Activated CD4-positive, alpha-beta T cell treated with anti-CD3 and anti-CD28 coated beads, Interleukin-2, amount 50 U/mL, for 24 hours (primary cell): ENCODE measurements around the gene CST8.

ENCODE experiments used
- DNase-seq, 2 donors: peaks; one replicate each; pipeline ENCODE4 v3.0.0-alpha.2; 2020; ENCODE audit warnings: low read depth in 1 of 2, low spot score in 1 of 2

Gene CST8

DNA sequence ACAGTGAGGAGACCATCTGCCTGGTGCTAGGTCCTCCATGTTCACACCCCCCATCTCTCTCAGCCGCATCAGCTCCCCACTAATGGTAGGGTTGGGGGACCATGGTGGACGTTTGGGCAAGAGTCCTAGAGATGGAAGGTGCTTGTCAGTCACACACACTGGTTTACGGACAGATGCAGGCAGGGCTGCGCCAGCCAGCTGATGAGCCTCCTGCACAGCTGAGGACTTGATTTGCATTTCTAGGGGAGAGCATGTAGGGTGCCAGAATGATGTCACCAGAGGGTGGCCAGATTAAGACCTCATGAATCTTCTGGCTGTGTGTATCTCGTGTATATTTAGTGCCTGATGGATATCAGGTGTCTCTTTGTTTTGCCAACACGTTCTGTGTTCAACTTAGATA lies 28.6 kb downstream of the CST8 start:
- DNase-seq: no peak

DNA sequence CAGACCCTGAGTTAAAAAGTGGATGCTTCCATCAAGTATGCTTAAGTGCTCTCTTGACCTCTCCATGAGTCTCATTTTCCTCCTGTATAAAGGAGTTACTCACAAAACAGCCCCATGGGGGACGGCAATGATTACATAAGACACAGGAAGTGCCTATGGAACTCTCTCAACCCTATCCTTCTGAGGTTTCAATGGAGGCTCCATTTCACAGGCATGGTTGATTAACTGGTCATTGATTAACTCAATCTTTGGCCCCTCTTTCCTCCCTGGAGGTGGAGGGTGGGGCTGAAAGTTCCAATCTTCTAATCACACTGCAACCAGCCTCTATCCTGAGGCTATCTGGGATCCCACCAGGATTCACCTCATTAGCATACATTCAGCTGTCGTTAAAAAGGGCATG lies 29.3 kb downstream of the CST8 start:
- no peak for DNase-seq

DNA sequence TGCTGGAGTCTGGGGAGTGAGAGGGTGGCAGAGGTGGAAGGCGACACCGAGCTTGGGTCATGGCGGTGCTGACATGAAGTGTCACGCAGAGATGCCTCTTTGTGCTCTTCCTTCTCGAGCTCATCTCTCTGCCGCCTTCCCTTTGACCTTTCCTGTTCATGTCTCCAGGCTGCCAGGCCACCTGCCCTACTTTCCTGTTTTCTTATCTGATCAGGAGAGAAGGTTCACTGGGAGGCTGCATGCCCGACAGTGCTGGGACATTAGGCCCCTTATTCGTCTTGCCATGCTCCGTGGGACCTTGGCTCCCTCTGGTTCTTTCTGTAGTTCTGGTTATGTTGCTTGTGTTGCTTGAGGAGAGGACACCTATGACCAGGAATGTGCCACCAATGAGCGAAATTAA lies 33.2 kb downstream of the CST8 start:
- DNase-seq: no peak

DNA sequence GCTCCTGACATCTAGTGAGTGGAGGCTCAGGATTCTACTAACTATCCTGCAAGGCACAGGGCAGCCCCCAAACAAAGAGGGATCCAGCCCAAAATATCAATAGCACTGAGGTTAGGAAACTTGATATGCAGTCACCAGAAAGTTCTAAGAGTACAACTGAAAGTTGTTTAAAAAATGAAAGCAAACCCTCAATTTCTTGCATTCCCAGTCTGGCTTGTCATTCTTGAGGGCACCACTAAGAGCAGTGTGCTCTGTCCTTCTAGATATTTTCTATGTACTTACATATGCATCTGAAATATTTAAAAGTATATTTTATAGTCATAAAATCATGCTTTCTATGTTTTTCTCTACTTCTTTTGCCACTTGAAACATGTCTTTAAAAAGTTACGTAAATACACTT lies 35.9 kb downstream of the CST8 start:
- no peak for DNase-seq

DNA sequence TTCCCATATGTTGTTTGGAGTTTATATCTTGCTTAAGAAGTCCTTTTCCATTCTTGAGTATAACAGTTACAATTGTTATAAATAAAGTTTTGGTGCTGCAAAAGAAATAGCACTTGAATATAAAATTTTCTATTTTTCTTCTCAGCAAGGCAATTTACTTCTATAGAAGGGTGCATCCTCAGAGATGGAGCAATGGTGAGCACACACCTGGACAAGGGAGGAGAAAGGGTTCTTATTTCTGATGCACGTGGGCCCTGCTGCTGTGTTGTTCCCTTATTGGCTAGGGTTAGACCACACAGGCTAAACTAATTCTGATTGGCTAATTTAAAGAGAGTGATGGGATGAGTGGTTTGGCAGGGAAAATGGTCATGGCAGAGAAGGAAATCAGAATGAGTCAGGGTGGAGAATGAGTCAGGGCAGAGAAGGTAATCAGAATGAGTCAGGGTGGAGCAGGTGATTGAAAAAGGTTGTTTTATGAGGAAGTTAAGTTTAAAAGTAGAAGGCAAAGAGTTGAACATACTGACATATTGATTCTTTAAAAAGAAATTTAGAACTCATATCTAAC lies 38.0 kb downstream of the CST8 start:
- no peak for DNase-seq

DNA sequence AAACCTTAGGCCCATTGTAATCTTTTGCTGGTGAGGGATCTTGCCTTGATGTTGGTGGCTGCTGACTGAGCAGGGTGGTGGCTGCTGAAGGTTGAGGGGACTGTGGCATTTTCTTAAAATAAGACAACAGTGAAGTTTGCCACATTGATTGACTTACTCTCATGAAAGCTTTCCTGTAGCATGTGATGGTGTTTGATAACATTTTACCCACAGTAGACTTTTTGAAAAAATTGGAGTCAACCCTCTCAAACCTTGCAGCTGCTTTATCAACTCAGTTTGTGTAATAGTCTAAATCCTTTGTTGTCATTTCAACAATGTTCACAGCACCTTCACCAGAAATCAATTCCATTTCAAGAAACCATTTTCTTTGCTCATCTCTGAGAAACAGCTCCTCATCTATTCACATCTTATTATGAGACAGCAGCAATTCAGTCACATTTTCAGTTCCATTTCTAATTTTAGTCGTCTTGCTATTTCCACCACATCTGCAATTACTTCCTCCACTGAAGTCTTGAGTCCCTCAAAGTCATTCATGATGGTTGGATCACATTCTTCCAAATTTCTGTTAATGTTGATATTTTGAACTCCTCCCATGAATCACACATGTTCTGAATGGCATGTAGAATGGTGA lies 40.1 kb downstream of the CST8 start:
- no peak for DNase-seq

DNA sequence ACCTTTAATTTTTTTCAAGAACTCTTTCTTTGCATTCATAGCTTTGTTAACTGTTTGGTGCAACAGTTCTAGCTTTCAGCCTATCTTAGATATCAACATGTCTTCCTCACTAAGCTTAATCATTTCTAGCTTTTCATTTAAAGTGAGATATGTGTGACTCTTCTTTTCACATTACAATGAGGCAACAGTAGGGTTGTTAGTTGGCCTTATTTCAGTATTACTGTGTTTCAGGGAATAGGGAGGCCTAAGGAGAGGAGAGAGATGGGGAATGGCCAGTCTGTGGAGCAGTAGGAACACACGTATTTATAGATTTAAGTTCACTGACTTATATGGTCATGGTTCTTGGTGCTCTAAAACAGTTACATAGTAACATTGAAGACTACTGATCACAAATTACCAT lies 41.6 kb downstream of the CST8 start:
- no peak for DNase-seq

DNA sequence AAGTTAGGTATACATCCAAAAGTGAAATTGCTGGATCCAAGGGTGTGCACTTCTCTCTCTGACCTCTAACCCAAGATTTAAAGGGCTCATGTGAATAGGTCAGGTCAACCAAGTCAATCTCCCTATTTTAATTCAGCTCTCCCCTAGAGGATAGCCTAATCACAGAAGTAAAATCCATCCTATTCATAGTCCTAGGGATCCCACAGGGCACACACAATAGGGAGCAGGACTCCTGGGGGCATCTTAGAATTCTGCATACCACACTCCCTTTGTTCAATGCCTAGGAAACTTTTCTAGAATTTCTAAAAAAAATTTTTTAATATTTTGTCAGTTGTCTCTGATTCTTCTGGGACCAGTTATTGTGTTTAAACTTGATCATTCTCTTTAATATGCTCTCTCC lies 42.2 kb downstream of the CST8 start:
- no peak for DNase-seq

DNA sequence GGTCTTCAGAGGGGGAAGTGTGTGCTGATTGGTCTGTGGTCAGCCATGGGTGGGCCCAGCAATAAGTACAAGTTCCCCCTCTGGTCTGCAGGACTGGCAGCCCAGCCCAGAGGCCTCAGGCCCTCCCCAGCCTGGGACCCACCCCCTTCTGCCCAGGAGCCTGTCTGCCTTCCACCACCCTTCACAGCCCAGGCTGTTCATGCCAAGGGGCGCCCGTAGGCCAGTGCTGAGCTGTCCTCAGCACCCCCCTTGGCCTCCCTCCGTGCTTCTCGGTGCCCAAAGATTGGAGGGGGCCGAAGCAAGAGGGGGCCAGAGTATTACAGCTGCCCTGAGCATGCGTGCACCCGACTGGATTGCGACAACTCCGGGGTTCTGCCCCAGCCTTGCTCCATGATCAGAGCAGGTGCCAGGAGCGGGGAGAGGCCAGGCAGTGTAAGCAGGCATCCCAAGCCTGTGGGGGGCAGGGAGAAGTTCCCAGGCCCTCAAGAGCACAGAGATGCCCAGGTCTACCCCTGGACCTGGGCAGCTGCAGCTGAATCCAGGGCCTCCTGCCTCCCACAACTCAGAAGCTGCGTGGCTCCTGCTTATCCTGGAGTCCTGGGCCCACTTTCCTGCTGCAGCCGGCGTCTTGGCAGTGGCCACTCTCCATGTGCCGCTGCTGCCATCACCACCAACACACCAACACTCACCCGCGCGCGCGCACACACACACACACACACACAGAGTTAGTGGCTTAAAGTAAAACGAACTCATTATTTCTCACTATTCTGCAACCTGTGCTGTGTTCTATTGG lies 44.1 kb downstream of the CST8 start:
- no peak for DNase-seq

DNA sequence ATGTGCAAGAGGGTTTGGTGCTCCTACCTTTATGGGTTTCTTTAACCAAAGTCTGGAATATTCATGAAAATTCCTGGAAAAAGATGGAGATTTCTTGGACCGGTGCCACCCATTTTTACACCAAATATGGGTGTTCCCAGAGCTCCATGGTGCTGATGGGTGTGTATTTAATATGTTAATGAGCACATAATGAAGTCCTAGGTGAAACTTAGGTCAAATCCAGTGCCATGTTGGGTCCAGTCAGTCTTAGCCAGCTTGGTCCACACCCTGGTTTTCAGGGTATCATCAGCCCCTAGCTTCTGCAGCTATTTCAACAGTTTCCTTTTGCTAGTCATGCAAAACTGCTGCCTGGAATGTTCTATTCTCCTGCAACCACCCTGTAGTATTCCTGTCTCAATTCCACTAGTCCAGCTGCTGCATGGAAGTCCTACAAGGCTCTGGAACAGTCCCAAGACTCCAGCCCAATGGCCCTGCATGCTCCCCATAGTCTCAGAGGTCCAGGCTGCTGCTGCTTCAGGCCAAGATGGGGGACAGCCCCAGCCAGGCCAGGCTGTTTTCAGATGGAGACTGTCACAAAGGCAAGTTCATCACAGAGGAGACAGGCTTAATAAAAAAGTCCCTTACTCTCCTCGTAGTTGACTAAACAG lies 45.5 kb downstream of the CST8 start:
- DNase-seq: no peak

DNA sequence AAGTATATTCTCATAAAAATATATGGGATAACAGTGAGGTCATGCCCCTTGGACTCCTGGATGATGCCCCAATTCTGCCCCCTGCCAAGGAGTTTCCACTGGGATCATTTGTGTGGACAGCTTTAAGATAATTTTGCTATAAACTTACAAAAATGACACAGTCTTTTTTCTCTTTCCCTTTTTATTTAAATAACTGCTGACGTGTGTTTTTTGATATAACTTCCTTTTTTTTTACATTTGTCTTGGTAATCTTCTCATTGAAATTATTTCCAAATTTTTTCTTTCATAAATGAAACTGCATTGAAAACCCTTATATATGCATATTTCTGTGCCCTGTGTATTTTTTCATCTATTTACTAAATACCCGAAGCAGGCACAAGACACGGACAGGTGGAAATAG lies 46.1 kb downstream of the CST8 start:
- DNase-seq: no peak

DNA sequence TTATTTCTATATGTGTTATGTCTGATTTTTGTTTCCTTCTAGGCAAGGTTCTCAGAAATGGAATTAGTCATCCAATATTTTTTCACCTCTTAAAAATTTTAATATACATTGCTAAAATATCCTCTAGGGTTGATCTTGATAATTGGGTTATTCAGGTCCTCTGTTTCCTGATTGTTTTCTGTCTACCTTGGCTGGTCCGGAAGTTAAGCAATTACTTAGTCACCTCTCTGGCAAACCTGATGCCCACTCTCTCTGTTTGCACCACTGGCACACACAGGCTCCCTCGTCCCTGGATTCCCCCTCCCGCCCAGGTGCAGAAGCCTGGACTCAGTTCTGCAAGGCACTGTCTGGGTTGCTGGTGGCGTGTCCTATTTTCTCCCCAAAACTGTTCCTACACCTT lies 49.7 kb downstream of the CST8 start:
- no peak for DNase-seq

DNA sequence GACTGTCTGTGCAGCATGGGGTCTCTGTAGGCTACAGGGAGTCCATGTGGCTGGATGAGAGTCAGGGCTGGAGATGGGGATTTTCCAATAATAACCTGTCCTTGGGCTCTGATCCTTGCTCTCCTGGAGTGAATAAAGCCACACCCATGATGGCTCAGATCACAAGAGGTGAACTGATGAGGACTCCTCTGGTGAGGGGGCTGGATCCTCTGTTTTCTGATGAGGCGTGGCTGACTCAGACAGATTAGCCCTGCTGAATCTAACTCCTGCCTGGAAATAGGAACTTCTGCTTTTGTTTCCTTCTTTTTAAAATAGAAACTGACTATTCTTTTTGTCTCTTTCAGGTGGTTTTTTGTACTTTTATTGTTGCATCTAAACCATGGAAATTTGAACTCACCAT lies 50.4 kb downstream of the CST8 start:
- DNase-seq: no peak

DNA sequence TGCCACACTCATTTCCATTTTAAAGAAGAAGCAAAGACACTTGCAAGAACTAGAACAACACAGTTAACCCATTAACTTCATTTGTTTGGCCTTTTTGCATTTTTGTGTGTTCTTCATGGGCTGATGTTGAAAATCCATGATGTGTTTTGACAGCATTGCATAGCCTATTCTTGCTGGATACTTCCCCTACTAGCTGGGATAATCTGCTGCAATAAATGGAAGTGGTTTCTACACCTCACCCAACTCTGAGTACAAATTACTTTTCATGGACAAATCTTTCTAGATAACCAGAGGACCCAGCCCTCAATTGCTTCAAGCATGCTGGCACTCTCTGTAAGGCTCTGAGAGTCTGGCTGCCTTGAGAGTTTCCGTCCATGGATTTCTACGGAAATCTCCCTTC lies 50.9 kb downstream of the CST8 start:
- no peak for DNase-seq

DNA sequence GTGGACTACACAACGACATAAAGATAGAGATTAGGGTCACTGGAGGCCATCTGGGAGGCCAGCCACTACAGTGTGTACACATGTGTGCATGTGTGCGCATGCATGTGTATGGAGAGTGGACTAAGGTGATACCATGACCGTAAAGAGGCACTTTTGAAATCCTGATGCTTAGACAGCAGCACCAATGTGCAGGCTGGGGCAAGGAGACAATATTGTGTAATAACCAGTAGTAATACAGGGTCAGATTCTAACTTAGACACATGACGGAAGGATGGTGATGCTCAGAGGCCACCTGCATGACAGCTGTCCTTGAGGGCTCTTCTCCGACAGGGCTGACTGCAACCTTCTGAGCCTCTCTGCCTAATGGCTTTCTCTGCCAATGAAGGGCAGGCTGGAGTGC lies 51.9 kb downstream of the CST8 start:
- no peak for DNase-seq

DNA sequence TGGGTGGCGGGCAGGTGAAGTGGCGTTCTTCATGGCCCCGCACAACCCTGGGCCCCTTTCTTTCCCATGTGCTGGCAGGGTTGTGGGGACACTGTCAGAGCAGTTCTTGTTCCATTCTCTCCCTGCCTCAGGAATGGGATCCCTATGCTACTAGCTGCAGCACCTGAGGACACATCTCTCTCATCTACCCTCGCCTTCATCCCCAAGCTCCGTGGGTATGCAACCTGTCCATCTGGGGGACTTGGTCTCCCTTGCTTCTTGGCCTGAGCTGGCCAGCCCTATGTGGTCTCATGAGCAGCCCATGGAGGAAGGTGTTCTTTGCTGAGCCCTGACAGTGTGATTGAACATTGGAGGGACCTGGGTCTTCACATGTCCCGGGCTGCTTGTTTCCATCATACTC lies 53.2 kb downstream of the CST8 start:
- no peak for DNase-seq
